HG02763 (cell line): ENCODE results near the gene OR5AS1.
"Not testable (repeated sequence)": the region's sequence is repeated elsewhere in the genome, so short reads cannot be mapped to it uniquely, and the experiment has no call there.

Experiments used
- ATAC-seq: cut with Tn5 transposase; IDR thresholded peaks from one replicate; pipeline ENCODE4 v1.9.1; 2021; ENCODE audit warnings: mild to moderate bottlenecking, moderate library complexity; ENCODE audit not compliant: unreplicated experiment

The OR5AS1 gene

GRCh38 chr11:56027354-56027753, at the start of gene OR5AS1:
TSS of gene OR5AS1 (plus strand) at chr11:56027654. CDS start at chr11:56030419, 2,765 bp downstream.
- no peak for ATAC-seq

GRCh38 chr11:55994525-55994924, 32.9 kb upstream of the OR5AS1 start, which contains the start of gene OR5F1:
TSS of gene OR5F1 (minus strand) at chr11:55994625. CDS start at chr11:55994625, 0 bp downstream.
- no peak for ATAC-seq

GRCh38 chr11:56010716-56011115, 16.7 kb upstream of the OR5AS1 start:
- ATAC-seq: no peak

- ATAC-seq: no peak
Observed at GRCh38 chr11:56013805-56014204, 13.6 kb upstream of the OR5AS1 start.

GRCh38 chr11:56045538-56045937, 18.1 kb downstream of the OR5AS1 start:
- no peak for ATAC-seq

GRCh38 chr11:56048480-56048879, 21.0 kb downstream of the OR5AS1 start:
- no peak for ATAC-seq

GRCh38 chr11:56049487-56049886, 22.0 kb downstream of the OR5AS1 start:
- ATAC-seq: no peak

- ATAC-seq: not testable (repeated sequence)
Observed at GRCh38 chr11:56056366-56056765, 28.9 kb downstream of the OR5AS1 start.

GRCh38 chr11:56057661-56058237, 30.3 kb downstream of the OR5AS1 start:
- not testable (repeated sequence) for ATAC-seq

- not testable (repeated sequence) for ATAC-seq
Observed at GRCh38 chr11:56058260-56058780, 30.9 kb downstream of the OR5AS1 start.

GRCh38 chr11:56066980-56067379, 39.5 kb downstream of the OR5AS1 start:
- no peak for ATAC-seq
